Colonic mucosa (tissue), 4 donors: Measurements from ENCODE around the gene CCDC78. TPM values are rescaled to one million over a fixed set of nuclear protein-coding genes. Genes with fewer than 3 reads are reported as not detected.

ENCODE experiments used
- DNase-seq: peaks from one replicate; pipeline ENCODE4 v3.0.0-alpha.2; 2020
- H3K27ac ChIP-seq: fragments of 200-600 bp; one replicate; pipeline ENCODE4 v1.8.0; 2021
- H3K27me3 ChIP-seq: fragments of 200-600 bp; one replicate; pipeline ENCODE4 v1.8.0; 2021
- H3K36me3 ChIP-seq: fragments of 200-600 bp; one replicate; pipeline ENCODE4 v1.8.0; 2021
- H3K4me1 ChIP-seq: fragments of 200-600 bp; one replicate; pipeline ENCODE4 v1.8.0; 2021; ENCODE audit warnings: mild to moderate bottlenecking
- H3K4me3 ChIP-seq: fragments of 200-600 bp; one replicate; pipeline ENCODE4 v1.8.0; 2021
- H3K9ac ChIP-seq, 2 donors: one replicate each; pipeline ENCODE4 v1.7.0; 2013; ENCODE audit warnings: control low read depth in 2 of 2, low read depth in 2 of 2, low read length in 2 of 2
- H3K9me3 ChIP-seq: fragments of 200-600 bp; one replicate; pipeline ENCODE4 v1.8.0; 2021
- intact Hi-C: fragments of 100-400 bp; cut with DNase I; formaldehyde crosslinking; loops from one replicate; pipeline ENCODE4 v1.14.1; 2022
- total RNA-seq, 2 donors: library from RNA; stranded (reverse); fragmentation: NEBNext Ultra II Directional in 1 of 2; extraction: Animal tissue kit (Norgen Biotek cat#: 25700) in 1 of 2; gene quantifications; one replicate each; pipeline ENCODE4 v1.2.1, GENCODE V29; 2021
- TF ChIP-seq, protein P1 (sequence below): fragments of 200-600 bp; IDR thresholded peaks from one replicate; pipeline ENCODE4 v1.8.0; 2022; ENCODE audit warnings: antibody characterized with exemption, mild to moderate bottlenecking
- donor health status: healthy.
- donor health status: DM: no; HTN: no; CAD: no.
- donor health status: DM: no; HTN: no; CAD: no.

The CCDC78 gene
- total RNA-seq, 2 donors from 2014 or later = 0.37 to 3.7 TPM

- Histone ChIP-seq H3K36me3 (peaks cover 6% of the 10 kb centered on the region), H3K4me3 (peak overlapping the region; percentile 35), H3K9ac (peak overlapping the region; percentile 58 to 62), H3K27ac (peak overlapping the region; percentile 57), H3K27me3 (no peaks in the 10 kb centered on the region), H3K4me1 (peaks cover 40% of the 10 kb centered on the region), H3K9me3 (no peaks in the 10 kb centered on the region)
- intact Hi-C loops = no loop called here
- TF ChIP-seq, protein P1, sequence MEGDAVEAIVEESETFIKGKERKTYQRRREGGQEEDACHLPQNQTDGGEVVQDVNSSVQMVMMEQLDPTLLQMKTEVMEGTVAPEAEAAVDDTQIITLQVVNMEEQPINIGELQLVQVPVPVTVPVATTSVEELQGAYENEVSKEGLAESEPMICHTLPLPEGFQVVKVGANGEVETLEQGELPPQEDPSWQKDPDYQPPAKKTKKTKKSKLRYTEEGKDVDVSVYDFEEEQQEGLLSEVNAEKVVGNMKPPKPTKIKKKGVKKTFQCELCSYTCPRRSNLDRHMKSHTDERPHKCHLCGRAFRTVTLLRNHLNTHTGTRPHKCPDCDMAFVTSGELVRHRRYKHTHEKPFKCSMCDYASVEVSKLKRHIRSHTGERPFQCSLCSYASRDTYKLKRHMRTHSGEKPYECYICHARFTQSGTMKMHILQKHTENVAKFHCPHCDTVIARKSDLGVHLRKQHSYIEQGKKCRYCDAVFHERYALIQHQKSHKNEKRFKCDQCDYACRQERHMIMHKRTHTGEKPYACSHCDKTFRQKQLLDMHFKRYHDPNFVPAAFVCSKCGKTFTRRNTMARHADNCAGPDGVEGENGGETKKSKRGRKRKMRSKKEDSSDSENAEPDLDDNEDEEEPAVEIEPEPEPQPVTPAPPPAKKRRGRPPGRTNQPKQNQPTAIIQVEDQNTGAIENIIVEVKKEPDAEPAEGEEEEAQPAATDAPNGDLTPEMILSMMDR = no peak
- peak; percentile 80 for DNase-seq
Observed at GRCh38 chr16:678858-679813, 47.1 kb downstream of the CCDC78 start.

- intact Hi-C loops = no loop called here
- no peaks in the 10 kb centered on the region for H3K9me3 ChIP-seq
- no peak for DNase-seq
- H3K27me3 ChIP-seq = no peaks in the 10 kb centered on the region
- H3K27ac ChIP-seq = no peak overlapping the region
- no peak overlapping the region for H3K4me3 ChIP-seq
- no peak overlapping the region for H3K9ac ChIP-seq
- peaks cover 37% of the 10 kb centered on the region for H3K4me1 ChIP-seq
- H3K36me3 ChIP-seq = peaks cover 6% of the 10 kb centered on the region
- TF ChIP-seq, protein P1 = no peak
Observed at GRCh38 chr16:678209-678857, 47.9 kb downstream of the CCDC78 start.

- no peaks in the 10 kb centered on the region for H3K27me3 ChIP-seq
- H3K9ac ChIP-seq = peak overlapping the region in 1 of 2 donors; percentile 19
- TF ChIP-seq, protein P1 = no peak
- H3K4me3 ChIP-seq = no peak overlapping the region
- intact Hi-C loops = no loop called here
- peaks cover 9% of the 10 kb centered on the region for H3K36me3 ChIP-seq
- no peak for DNase-seq
- no peak overlapping the region for H3K27ac ChIP-seq
- H3K9me3 ChIP-seq = no peaks in the 10 kb centered on the region
- peaks cover 34% of the 10 kb centered on the region for H3K4me1 ChIP-seq
Observed at GRCh38 chr16:677316-678190, 48.7 kb downstream of the CCDC78 start.

DNA sequence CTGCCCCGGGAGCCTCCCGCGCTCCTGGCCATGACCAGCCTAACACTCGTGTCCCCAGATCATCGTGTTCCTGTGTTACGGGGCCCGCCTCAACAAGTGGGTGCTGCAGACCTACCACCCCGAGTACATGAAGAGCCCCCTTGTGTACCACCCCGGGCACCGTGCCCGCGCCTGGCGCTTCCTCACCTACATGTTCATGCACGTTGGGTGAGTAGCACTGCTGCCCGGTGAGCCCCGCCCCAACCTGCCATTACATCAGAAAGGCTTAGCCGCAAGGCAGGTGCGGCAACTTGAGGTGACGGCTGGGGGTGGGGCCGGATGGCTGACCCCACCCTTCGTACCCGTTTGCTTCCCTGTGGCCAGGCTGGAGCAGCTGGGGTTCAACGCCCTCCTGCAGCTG, 49.3 kb downstream of the CCDC78 start:
- Histone ChIP-seq H3K9me3 (no peaks in the 10 kb centered on the region), H3K27me3 (no peaks in the 10 kb centered on the region), H3K36me3 (peaks cover 13% of the 10 kb centered on the region), H3K9ac (peak overlapping the region in 1 of 2 donors; percentile 22), H3K4me3 (no peak overlapping the region), H3K4me1 (peaks cover 28% of the 10 kb centered on the region), H3K27ac (no peak overlapping the region)
- TF ChIP-seq, protein P1 = no peak
- DNase-seq = peak; percentile 94
- intact Hi-C loops = no loop called here

DNA sequence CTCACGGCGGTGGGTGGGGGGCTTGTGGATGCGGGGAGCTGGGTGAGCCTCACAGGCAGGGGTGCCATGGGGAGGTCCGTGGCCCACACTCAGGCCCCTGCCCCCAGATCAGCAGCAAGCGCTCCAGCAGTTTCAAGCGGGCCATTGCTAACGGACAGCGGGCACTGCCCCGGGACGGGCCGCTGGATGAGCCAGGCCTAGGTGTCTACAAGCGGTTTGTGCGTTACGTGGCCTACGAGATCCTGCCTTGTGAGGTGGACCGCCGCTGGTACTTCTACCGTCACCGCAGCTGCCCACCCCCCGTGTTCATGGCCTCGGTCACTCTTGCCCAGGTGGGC, 49.7 kb downstream of the CCDC78 start:
- TF ChIP-seq, protein P1 = no peak
- no peaks in the 10 kb centered on the region for H3K27me3 ChIP-seq
- H3K27ac ChIP-seq = no peak overlapping the region
- intact Hi-C loops = no loop called here
- H3K4me1 ChIP-seq = peaks cover 24% of the 10 kb centered on the region
- no peak for DNase-seq
- H3K4me3 ChIP-seq = no peak overlapping the region
- peak overlapping the region in 1 of 2 donors; percentile 22 for H3K9ac ChIP-seq
- H3K36me3 ChIP-seq = peaks cover 15% of the 10 kb centered on the region
- H3K9me3 ChIP-seq = no peaks in the 10 kb centered on the region
